Mucosa of descending colon (tissue), 3 donors: ENCODE measurements around the gene GPR55. TPM values are rescaled to one million over a fixed set of nuclear protein-coding genes. Genes with fewer than 3 reads are reported as not detected.

Experiments
- ATAC-seq: fragments of 200-7000 bp; cut with Tn5 transposase; one replicate; pipeline ENCODE4 v1.9.1; 2020; ENCODE audit warnings: mild to moderate bottlenecking, moderate library complexity
- DNase-seq, 3 donors: peaks; one replicate each; pipeline ENCODE4 v3.0.0-alpha.2; 2020
- H3K36me3 ChIP-seq: fragments of 200-600 bp; one replicate; pipeline ENCODE4 v1.8.0; 2021; ENCODE audit warnings: low read depth, mild to moderate bottlenecking
- H3K4me1 ChIP-seq: fragments of 200-600 bp; one replicate; pipeline ENCODE4 v1.8.0; 2021; ENCODE audit warnings: low read depth, mild to moderate bottlenecking
- H3K4me3 ChIP-seq: fragments of 200-600 bp; one replicate; pipeline ENCODE4 v1.8.0; 2021; ENCODE audit warnings: mild to moderate bottlenecking
- H3K9me3 ChIP-seq: fragments of 200-600 bp; one replicate; pipeline ENCODE4 v1.8.0; 2021; ENCODE audit warnings: mild to moderate bottlenecking
- intact Hi-C, 2 donors: fragments of 100-400 bp; cut with DNase I in 1 of 2; cut with micrococcal nuclease in 1 of 2; formaldehyde crosslinking; loops; one replicate each; pipeline versions ENCODE4 v1.11.0 to v1.11.1; 2022; cut with DNase I, micrococcal nuclease
- total RNA-seq, 3 donors: library from RNA; stranded (reverse); fragmentation: NEBNext Ultra II Directional in 2 of 3; extraction: Animal tissue kit (Norgen Biotek cat#: 25700) in 2 of 3; gene quantifications; one replicate each; pipeline versions ENCODE4 v1.2.1 to v1.2.4, GENCODE V29; 2021 to 2023
- TF ChIP-seq, protein P1 (sequence below): fragments of 200-600 bp; IDR thresholded peaks from one replicate; pipeline ENCODE4 v1.8.0; 2022; ENCODE audit warnings: antibody characterized with exemption, mild to moderate bottlenecking
- donor health status: DM: no; HTN: no; CAD: no; lungs with moderate emphysema.
- donor health status: DM: no; HTN: no; CAD: no.
- donor health status: DM: no; HTN: yes; CAD: no.

Gene GPR55
- total RNA-seq, 3 donors from 2014 or later = 0.99 to 1.1 (median 1.1) TPM

GRCh38 chr2:230912724-230913123 is 12.3 kb downstream of the GPR55 start:
- no peak overlapping the region for H3K4me3 ChIP-seq
- TF ChIP-seq, protein P1, sequence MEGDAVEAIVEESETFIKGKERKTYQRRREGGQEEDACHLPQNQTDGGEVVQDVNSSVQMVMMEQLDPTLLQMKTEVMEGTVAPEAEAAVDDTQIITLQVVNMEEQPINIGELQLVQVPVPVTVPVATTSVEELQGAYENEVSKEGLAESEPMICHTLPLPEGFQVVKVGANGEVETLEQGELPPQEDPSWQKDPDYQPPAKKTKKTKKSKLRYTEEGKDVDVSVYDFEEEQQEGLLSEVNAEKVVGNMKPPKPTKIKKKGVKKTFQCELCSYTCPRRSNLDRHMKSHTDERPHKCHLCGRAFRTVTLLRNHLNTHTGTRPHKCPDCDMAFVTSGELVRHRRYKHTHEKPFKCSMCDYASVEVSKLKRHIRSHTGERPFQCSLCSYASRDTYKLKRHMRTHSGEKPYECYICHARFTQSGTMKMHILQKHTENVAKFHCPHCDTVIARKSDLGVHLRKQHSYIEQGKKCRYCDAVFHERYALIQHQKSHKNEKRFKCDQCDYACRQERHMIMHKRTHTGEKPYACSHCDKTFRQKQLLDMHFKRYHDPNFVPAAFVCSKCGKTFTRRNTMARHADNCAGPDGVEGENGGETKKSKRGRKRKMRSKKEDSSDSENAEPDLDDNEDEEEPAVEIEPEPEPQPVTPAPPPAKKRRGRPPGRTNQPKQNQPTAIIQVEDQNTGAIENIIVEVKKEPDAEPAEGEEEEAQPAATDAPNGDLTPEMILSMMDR = no peak
- no peaks in the 10 kb centered on the region for H3K9me3 ChIP-seq
- no peak for DNase-seq
- ATAC-seq = no peak
- H3K36me3 ChIP-seq = no peaks in the 10 kb centered on the region
- peaks cover 3% of the 10 kb centered on the region for H3K4me1 ChIP-seq
- intact Hi-C loops = loop anchor here in 1 of 2 donors (10.0 kb wide), 1 partner anchor 58 kb away; no protein-coding TSS in a partner anchor

DNA sequence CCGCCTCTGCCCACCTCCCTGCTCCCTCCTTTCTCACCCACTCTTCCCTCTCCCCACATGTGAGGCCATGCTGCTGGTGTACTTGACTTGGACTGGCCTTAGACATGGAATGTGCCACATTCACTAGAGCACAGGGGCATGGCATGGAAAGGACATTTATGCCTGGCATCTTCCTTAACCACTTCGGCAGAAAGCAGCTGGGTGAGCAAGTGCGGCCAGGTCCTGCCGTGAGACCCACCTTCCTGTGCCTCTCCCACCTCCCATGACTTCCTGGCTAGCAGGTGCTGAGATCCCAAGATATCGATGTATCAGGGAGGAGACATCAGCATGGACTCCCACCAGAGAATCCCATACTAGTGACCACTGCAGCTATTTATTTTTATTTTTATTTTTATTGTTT is 13.0 kb downstream of the GPR55 start:
- intact Hi-C loops = loop anchor here in 1 of 2 donors (10.0 kb wide), 1 partner anchor 57 kb away; no protein-coding TSS in a partner anchor
- Histone ChIP-seq H3K4me1 (peaks cover 3% of the 10 kb centered on the region), H3K4me3 (no peak overlapping the region), H3K9me3 (no peaks in the 10 kb centered on the region), H3K36me3 (no peaks in the 10 kb centered on the region)
- ATAC-seq (no peak), DNase-seq (peak in 1 of 3 donors; percentile 15)
- TF ChIP-seq, protein P1 = no peak

- Histone ChIP-seq H3K36me3 (no peaks in the 10 kb centered on the region), H3K4me3 (no peak overlapping the region), H3K9me3 (no peaks in the 10 kb centered on the region), H3K4me1 (peaks cover 3% of the 10 kb centered on the region)
- intact Hi-C loops = loop anchor here in 1 of 2 donors (10.0 kb wide), 1 partner anchor 56 kb away; no protein-coding TSS in a partner anchor
- TF ChIP-seq, protein P1 = no peak
- no peak for ATAC-seq
- DNase-seq = peak in 1 of 3 donors; percentile 12
Measured at GRCh38 chr2:230910546-230911177, 14.4 kb downstream of the GPR55 start.

DNA sequence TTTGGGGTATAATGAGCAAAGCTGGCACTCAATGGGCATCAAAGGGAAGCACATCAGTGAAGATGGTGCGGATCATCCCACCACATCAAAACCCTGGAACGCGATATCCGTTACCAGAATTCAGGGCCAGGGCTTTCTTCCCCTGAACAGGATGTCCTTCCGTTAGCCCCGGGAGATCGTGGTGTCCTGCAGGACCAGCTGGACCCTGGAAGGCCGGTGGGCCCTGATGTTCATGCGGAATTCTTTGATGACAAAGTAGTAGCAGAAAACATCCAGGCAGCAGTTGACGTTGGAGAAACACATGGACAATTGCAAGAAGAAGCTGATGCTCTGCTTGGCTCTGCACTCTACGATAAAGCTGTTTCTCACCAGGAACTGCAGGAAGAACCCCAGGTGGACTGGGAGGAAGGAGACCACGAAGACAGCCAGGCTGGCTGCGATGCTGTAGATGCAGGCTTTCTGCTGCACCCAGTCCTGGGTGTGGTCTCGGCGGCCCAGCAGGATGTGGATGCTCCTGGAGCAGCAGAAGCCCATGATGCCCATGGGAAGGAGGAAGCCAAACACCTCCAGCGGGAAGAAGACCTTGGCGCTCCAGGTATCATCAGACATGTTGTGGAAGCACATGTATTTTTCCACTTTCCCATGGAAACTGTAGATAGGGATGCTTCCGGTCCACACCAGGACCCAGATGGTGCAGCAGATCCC is 15.0 kb downstream of the GPR55 start:
- H3K4me1 ChIP-seq = peaks cover 3% of the 10 kb centered on the region
- TF ChIP-seq, protein P1 = no peak
- ATAC-seq = no peak
- no peaks in the 10 kb centered on the region for H3K36me3 ChIP-seq
- no peak overlapping the region for H3K4me3 ChIP-seq
- intact Hi-C loops = loop anchor here (10.0 kb wide), 1 partner anchor 55 kb away; no protein-coding TSS in a partner anchor
- DNase-seq = peak in 1 of 3 donors; percentile 14
- H3K9me3 ChIP-seq = no peaks in the 10 kb centered on the region

- ATAC-seq (peak; percentile 86), DNase-seq (peak; percentile 56 to 70 (median 65))
- Histone ChIP-seq H3K4me1 (peaks cover 3% of the 10 kb centered on the region), H3K36me3 (no peaks in the 10 kb centered on the region), H3K9me3 (no peaks in the 10 kb centered on the region), H3K4me3 (no peak overlapping the region)
- TF ChIP-seq, protein P1 = no peak
- intact Hi-C loops = loop anchor here in 1 of 2 donors (10.0 kb wide), 1 partner anchor 54 kb away; no protein-coding TSS in a partner anchor
Measured at GRCh38 chr2:230908595-230909191, 16.3 kb downstream of the GPR55 start.
